Stimulated activated naive CD8-positive, alpha-beta T cell treated with anti-CD3 and anti-CD28 coated beads, Interleukin-15, Interleukin-2, amounts not matched to agents 100 ng/mL and 50 ng/mL, for 24 hours (primary cell): ENCODE data around the gene PARP1.

Source experiments
- H3K27ac Mint-ChIP-seq: one replicate; pipeline ENCODE4 v1.8.0; 2021; ENCODE audit warnings: mild to moderate bottlenecking, mixed read lengths
- H3K27me3 Mint-ChIP-seq: one replicate; pipeline ENCODE4 v1.8.0; 2021; ENCODE audit warnings: mixed read lengths
- H3K36me3 Mint-ChIP-seq: one replicate; pipeline ENCODE4 v1.8.0; 2021; ENCODE audit warnings: low read depth, mixed read lengths
- H3K4me1 Mint-ChIP-seq: one replicate; pipeline ENCODE4 v1.8.0; 2021; ENCODE audit warnings: low read depth, mixed read lengths
- H3K4me3 Mint-ChIP-seq: one replicate; pipeline ENCODE4 v1.8.0; 2021; ENCODE audit warnings: mild to moderate bottlenecking, mixed read lengths
- H3K9me3 Mint-ChIP-seq: one replicate; pipeline ENCODE4 v1.8.0; 2021; ENCODE audit warnings: mixed read lengths

Gene PARP1

DNA sequence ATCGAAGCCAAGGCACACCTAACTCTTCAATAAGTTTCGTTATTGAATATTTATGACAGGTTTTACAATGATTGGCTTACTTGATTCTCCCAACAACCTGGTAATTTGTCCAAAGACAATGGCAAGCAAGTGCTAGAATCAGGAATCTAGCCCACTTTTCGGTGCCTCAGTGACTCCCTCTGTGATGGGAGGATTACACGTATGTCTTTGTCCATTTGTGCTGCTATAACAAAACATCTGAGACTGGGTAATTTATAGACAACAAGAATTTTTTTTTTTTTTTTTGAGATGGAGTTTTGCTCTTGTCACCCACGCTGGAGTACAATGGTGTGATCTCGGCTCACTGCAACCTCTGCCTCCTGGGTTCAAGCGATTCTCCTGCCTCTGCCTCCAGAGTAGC, 96.5 kb downstream of the PARP1 start:
- Mint-ChIP-seq H3K9me3 (no peaks in the 10 kb centered on the region), H3K4me3 (no peak overlapping the region), H3K4me1 (peaks cover 25% of the 10 kb centered on the region), H3K27me3 (peaks cover 38% of the 10 kb centered on the region), H3K27ac (no peak overlapping the region), H3K36me3 (no peaks in the 10 kb centered on the region)
